GM18507 (cell line): ENCODE results near the gene PMM1.
"Not testable (repeated sequence)": the region's sequence is repeated elsewhere in the genome, so short reads cannot be mapped to it uniquely, and the experiment has no call there.

Source experiments
- DNase-seq: peaks from one replicate; pipeline ENCODE4 v3.0.0; 2011; ENCODE audit warnings: low read depth; ENCODE audit not compliant: insufficient read length; ENCODE audit errors: extremely low spot score
- FAIRE-seq: peaks from 2 replicates; lab custom pipeline; 2011; peaks lifted over from hg19 to GRCh38; lab: Jason Lieb, UNC

Gene PMM1

GRCh38 chr22:41598891-41599635 lies 9.4 kb upstream of the PMM1 start:
- DNase-seq, result no peak
- FAIRE-seq, result no peak

- DNase-seq, result no peak
Measured at GRCh38 chr22:41598081-41598480, 8.4 kb upstream of the PMM1 start.

GRCh38 chr22:41597635-41597953 lies 8.0 kb upstream of the PMM1 start:
- no peak for DNase-seq
- no peak for FAIRE-seq

More at GRCh38 chr22:41598081-41598480, 8.4 kb upstream of the PMM1 start:
- FAIRE-seq, result no peak

- DNase-seq, result no peak
- FAIRE-seq, result no peak
Measured at GRCh38 chr22:41596776-41597634, 7.4 kb upstream of the PMM1 start.

- DNase-seq, result no peak
- FAIRE-seq, result no peak
Measured at GRCh38 chr22:41595703-41596102, 6.1 kb upstream of the PMM1 start.

- not testable (repeated sequence) for DNase-seq, FAIRE-seq
Measured at GRCh38 chr22:41593336-41593960, 3.8 kb upstream of the PMM1 start.

- DNase-seq, result no peak
- no peak for FAIRE-seq
Measured at GRCh38 chr22:41587347-41587723, 2.3 kb downstream of the PMM1 start.

GRCh38 chr22:41585898-41586297 lies 3.7 kb downstream of the PMM1 start:
- FAIRE-seq, result no peak
- no peak for DNase-seq

GRCh38 chr22:41584881-41585280 lies 4.8 kb downstream of the PMM1 start:
- FAIRE-seq, result no peak

GRCh38 chr22:41582694-41583093 lies 6.9 kb downstream of the PMM1 start:
- FAIRE-seq, result no peak

More at GRCh38 chr22:41584881-41585280, 4.8 kb downstream of the PMM1 start:
- DNase-seq, result no peak

GRCh38 chr22:41579997-41580355 lies 9.7 kb downstream of the PMM1 start:
- DNase-seq, result no peak
- FAIRE-seq, result no peak

More at GRCh38 chr22:41582694-41583093, 6.9 kb downstream of the PMM1 start:
- DNase-seq, result no peak

- FAIRE-seq (no peak), DNase-seq (no peak)
Measured at GRCh38 chr22:41579297-41579996, 10.2 kb downstream of the PMM1 start.

- FAIRE-seq (no peak), DNase-seq (no peak)
Measured at GRCh38 chr22:41578818-41579217, 10.8 kb downstream of the PMM1 start.

- FAIRE-seq (no peak), DNase-seq (no peak)
Measured at GRCh38 chr22:41578114-41578513, 11.5 kb downstream of the PMM1 start.

- DNase-seq, result no peak
- no peak for FAIRE-seq
Measured at GRCh38 chr22:41576877-41577276, 12.8 kb downstream of the PMM1 start.

- no peak for DNase-seq
- FAIRE-seq, result no peak
Measured at GRCh38 chr22:41575533-41575932, 14.1 kb downstream of the PMM1 start.

GRCh38 chr22:41574847-41575381 lies 14.7 kb downstream of the PMM1 start:
- FAIRE-seq, result no peak

GRCh38 chr22:41573677-41574076 lies 16.0 kb downstream of the PMM1 start:
- FAIRE-seq (no peak), DNase-seq (no peak)

More at GRCh38 chr22:41574847-41575381, 14.7 kb downstream of the PMM1 start:
- no peak for DNase-seq

GRCh38 chr22:41572305-41572704 lies 17.3 kb downstream of the PMM1 start:
- FAIRE-seq, DNase-seq: not testable (repeated sequence)

- DNase-seq, result no peak
- no peak for FAIRE-seq
Measured at GRCh38 chr22:41571786-41572185, 17.9 kb downstream of the PMM1 start.
